Calu3 (cell line): ENCODE data around the gene GH1. TPM values are rescaled to one million over a fixed set of nuclear protein-coding genes. Genes with fewer than 3 reads are reported as not detected.

Source experiments
- BruUV-seq: library from RNA; stranded (reverse); fragments of 400-500 nt; replicated peaks from 2 replicates; lab custom pipeline; 2021; lab: Mats Ljungman, UMichigan
- CTCF ChIA-PET: fragments of 300-600 bp; sonication (Branson Sonifier 250); formaldehyde crosslinking; loops from one replicate; lab custom pipeline; 2022; ENCODE audit warnings: antibody characterized with exemption; lab: Charles Lee
- DNase-seq: peaks from one replicate; pipeline ENCODE4 v3.0.0; 2022
- H3K27ac Mint-ChIP-seq: one replicate; pipeline ENCODE4 v1.8.0; 2022; ENCODE audit warnings: mixed read lengths; ENCODE audit not compliant: unreplicated experiment
- H3K27me3 Mint-ChIP-seq: one replicate; pipeline ENCODE4 v1.8.0; 2022; ENCODE audit warnings: mixed read lengths; ENCODE audit not compliant: unreplicated experiment
- H3K36me3 Mint-ChIP-seq: one replicate; pipeline ENCODE4 v1.8.0; 2022; ENCODE audit warnings: mild to moderate bottlenecking, moderate library complexity, mixed read lengths; ENCODE audit not compliant: insufficient read depth, unreplicated experiment
- H3K4me1 Mint-ChIP-seq: one replicate; pipeline ENCODE4 v1.8.0; 2022; ENCODE audit warnings: mild to moderate bottlenecking, low read depth, mixed read lengths; ENCODE audit not compliant: unreplicated experiment
- H3K4me3 Mint-ChIP-seq: one replicate; pipeline ENCODE4 v1.8.0; 2022; ENCODE audit warnings: mild to moderate bottlenecking, low read depth, moderate library complexity, mixed read lengths; ENCODE audit not compliant: unreplicated experiment
- H3K9me3 Mint-ChIP-seq: one replicate; pipeline ENCODE4 v1.8.0; 2022; ENCODE audit warnings: low read depth, mixed read lengths; ENCODE audit not compliant: unreplicated experiment
- intact Hi-C: fragments of 100-400 bp; cut with micrococcal nuclease; formaldehyde crosslinking; loops from one replicate; pipeline ENCODE4 v1.10.0; 2022; ENCODE audit not compliant: unreplicated experiment
- total RNA-seq: library from RNA; stranded (reverse); gene quantifications from 2 replicates; pipeline ENCODE4 v1.2.3, GENCODE V29; 2022
- TF ChIP-seq, protein P1 (sequence below): fragments of 200-600 bp; IDR thresholded peaks from one replicate; pipeline ENCODE4 v1.8.0; 2022; ENCODE audit warnings: antibody characterized with exemption; ENCODE audit not compliant: unreplicated experiment

GH1 gene
- total RNA-seq, 1 experiment from 2014 or later = not detected

DNA sequence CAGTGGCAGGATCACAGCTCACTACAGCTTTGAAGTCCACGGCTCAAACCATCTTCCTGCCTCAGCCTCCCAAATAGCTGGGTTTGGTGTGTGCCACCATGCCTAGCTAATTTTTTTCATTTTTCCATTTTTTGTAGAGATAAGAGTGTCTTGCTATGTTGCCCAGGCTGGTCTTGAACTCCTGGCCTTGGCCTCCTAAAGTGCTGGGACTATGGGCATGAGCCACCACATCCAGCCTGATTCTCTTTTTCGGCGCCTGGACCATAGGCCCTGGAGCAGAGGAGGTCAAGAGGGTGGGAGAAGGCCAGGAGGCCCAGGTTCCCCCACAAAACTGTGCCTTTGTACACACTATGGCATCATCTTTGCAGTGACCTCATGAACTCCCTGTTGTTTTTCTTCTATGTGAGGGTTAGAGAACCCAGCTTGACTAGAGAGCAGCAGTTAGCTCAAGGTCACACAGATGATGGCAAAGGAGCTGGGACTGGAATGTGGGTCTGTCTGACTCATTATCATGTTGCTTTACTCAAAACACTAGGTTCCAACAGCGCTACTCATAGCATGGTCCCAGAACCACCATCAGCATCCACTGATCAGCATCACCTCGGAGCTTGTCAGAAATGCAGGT is 37.8 kb upstream of the GH1 start:
- peaks cover 37% of the 10 kb centered on the region for H3K27me3 Mint-ChIP-seq
- H3K36me3 Mint-ChIP-seq = no peaks in the 10 kb centered on the region
- H3K4me1 Mint-ChIP-seq = no peaks in the 10 kb centered on the region
- no peak overlapping the region for H3K27ac Mint-ChIP-seq
- no TSS peak for BruUV-seq
- no peak for DNase-seq
- CTCF ChIA-PET = no interaction called here
- no peaks in the 10 kb centered on the region for H3K9me3 Mint-ChIP-seq
- intact Hi-C loops = no loop called here
- H3K4me3 Mint-ChIP-seq = no peak overlapping the region
- TF ChIP-seq, protein P1, sequence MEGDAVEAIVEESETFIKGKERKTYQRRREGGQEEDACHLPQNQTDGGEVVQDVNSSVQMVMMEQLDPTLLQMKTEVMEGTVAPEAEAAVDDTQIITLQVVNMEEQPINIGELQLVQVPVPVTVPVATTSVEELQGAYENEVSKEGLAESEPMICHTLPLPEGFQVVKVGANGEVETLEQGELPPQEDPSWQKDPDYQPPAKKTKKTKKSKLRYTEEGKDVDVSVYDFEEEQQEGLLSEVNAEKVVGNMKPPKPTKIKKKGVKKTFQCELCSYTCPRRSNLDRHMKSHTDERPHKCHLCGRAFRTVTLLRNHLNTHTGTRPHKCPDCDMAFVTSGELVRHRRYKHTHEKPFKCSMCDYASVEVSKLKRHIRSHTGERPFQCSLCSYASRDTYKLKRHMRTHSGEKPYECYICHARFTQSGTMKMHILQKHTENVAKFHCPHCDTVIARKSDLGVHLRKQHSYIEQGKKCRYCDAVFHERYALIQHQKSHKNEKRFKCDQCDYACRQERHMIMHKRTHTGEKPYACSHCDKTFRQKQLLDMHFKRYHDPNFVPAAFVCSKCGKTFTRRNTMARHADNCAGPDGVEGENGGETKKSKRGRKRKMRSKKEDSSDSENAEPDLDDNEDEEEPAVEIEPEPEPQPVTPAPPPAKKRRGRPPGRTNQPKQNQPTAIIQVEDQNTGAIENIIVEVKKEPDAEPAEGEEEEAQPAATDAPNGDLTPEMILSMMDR = no peak

DNA sequence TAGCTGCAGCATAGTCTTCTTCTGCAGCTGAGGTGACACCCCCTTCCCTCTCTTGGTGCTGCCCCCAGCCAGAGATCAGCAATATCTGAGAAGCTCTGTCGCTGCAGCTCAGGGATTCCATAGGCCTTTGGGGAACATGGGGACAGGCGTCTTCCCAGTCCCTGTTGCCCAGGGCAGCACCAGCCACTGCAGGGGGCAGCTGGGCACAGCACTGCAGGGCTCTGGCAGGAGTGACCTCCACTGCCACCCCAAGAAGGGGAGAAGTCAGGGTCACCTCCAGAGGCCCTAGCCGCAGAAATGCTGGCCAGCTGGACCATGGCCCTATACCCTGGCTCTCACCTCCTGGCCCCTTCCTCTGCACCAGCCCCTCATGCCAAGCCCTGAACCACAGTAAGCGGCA is 37.2 kb upstream of the GH1 start:
- CTCF ChIA-PET = no interaction called here
- TF ChIP-seq, protein P1 = no peak
- no peaks in the 10 kb centered on the region for H3K4me1 Mint-ChIP-seq
- H3K27ac Mint-ChIP-seq = no peak overlapping the region
- BruUV-seq = no TSS peak
- no peaks in the 10 kb centered on the region for H3K36me3 Mint-ChIP-seq
- no peak for DNase-seq
- H3K27me3 Mint-ChIP-seq = peaks cover 43% of the 10 kb centered on the region
- no peak overlapping the region for H3K4me3 Mint-ChIP-seq
- H3K9me3 Mint-ChIP-seq = no peaks in the 10 kb centered on the region
- intact Hi-C loops = no loop called here

DNA sequence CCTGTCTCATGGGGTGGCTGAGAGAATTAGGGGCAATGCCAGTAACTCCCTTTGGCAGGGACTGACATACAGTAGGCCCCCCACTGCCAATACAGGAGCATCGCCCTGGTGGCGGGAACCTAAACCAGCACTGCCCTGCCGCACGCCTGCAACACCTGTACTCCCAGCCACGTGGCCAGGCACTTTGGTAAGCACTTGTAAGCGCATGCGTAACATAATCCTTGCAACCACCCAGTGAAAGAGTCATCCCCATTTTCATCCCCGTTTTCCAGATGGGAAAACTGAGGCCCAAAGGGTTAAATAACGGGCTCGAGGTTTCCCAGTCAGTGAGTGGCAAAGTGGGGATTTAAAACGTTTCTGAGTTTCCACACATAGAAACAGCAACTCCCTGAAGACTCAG is 36.6 kb upstream of the GH1 start:
- H3K9me3 Mint-ChIP-seq = no peaks in the 10 kb centered on the region
- no TSS peak for BruUV-seq
- CTCF ChIA-PET = interaction anchor here (0.6 kb wide), 1 partner anchor 65 kb away, joined by 3 read pairs; the partner anchor contains the start of gene ICAM2

DNA sequence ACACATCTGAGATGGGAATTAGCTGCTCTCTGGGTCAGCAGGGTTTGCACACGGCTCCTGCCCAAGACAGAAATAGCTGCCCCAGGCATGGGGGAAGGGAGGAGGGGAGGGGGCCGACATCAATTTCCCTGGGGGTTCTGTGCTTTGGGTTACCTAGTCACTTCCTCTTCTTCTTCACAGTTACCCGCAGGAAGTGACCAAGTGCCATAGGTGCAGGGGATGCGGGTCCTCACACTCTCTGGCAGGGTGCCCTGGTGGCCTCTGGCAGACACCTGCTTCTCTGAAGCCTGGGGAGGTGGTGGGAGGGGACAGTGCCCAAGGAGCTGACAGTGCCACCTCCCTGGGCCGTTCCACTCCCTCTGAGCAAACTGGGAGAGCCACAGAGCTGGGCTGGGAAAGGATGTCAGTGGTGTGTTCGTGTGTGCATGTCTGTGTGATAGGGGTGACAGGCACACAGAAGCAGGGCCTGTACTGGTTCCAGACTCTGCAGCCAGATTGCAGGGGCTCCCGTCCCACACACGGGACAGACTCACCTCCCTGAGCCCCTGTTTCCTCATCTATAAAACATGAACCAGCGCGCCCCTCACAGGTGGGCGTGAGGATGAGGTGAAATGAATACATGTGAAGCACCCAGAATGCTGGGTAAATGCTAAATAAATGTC is 35.9 kb upstream of the GH1 start:
- intact Hi-C loops = no loop called here
- no TSS peak for BruUV-seq
- H3K27ac Mint-ChIP-seq = no peak overlapping the region

More for the DNA sequence above, 36.6 kb upstream of the GH1 start:
- H3K4me3 Mint-ChIP-seq = no peak overlapping the region
- no peak for DNase-seq
- TF ChIP-seq, protein P1 = no peak
- H3K27me3 Mint-ChIP-seq = peaks cover 42% of the 10 kb centered on the region
- intact Hi-C loops = no loop called here
- H3K27ac Mint-ChIP-seq = no peak overlapping the region
- no peaks in the 10 kb centered on the region for H3K4me1 Mint-ChIP-seq
- H3K36me3 Mint-ChIP-seq = no peaks in the 10 kb centered on the region

More for the DNA sequence above, 35.9 kb upstream of the GH1 start:
- H3K9me3 Mint-ChIP-seq = no peaks in the 10 kb centered on the region
- no peaks in the 10 kb centered on the region for H3K4me1 Mint-ChIP-seq
- no peak overlapping the region for H3K4me3 Mint-ChIP-seq
- CTCF ChIA-PET = interaction anchor here (0.6 kb wide), 1 partner anchor 66 kb away, joined by 3 read pairs; the partner anchor contains the start of gene ICAM2
- H3K27me3 Mint-ChIP-seq = peaks cover 35% of the 10 kb centered on the region
- DNase-seq = no peak
- TF ChIP-seq, protein P1 = no peak
- no peaks in the 10 kb centered on the region for H3K36me3 Mint-ChIP-seq
